ES-I3 (cell line): ENCODE data around the gene FGGY.
"Not testable (repeated sequence)": the region's sequence is repeated elsewhere in the genome, so short reads cannot be mapped to it uniquely, and the experiment has no call there.

ENCODE experiments used
- H3K36me3 ChIP-seq: 2 replicates; pipeline ENCODE4 v1.6.1; 2013; ENCODE audit warnings: mild to moderate bottlenecking, low read length, control low read depth, moderate library complexity; ENCODE audit not compliant: insufficient read depth
- H3K4me1 ChIP-seq: 2 replicates; pipeline ENCODE4 v1.6.1; 2013; ENCODE audit warnings: mild to moderate bottlenecking, control low read depth, low read length; ENCODE audit not compliant: insufficient read depth
- H3K9ac ChIP-seq: 2 replicates; pipeline ENCODE4 v1.6.1; 2013; ENCODE audit warnings: low read depth, mild to moderate bottlenecking, low read length, moderate library complexity
- H3K9me3 ChIP-seq: 2 replicates; pipeline ENCODE4 v1.6.1; 2013; ENCODE audit warnings: mild to moderate bottlenecking, low read length, moderate library complexity; ENCODE audit not compliant: control insufficient read depth, insufficient read depth

The FGGY gene

GRCh38 chr1:59705466-59706302 is 408.8 kb downstream of the FGGY start:
- no peaks in the 10 kb centered on the region for H3K4me1 ChIP-seq
- H3K36me3 ChIP-seq = no peaks in the 10 kb centered on the region; the same call in 1 of the 2 replicates
- H3K9me3 ChIP-seq = no peaks in the 10 kb centered on the region
- H3K9ac ChIP-seq = no peak overlapping the region

DNA sequence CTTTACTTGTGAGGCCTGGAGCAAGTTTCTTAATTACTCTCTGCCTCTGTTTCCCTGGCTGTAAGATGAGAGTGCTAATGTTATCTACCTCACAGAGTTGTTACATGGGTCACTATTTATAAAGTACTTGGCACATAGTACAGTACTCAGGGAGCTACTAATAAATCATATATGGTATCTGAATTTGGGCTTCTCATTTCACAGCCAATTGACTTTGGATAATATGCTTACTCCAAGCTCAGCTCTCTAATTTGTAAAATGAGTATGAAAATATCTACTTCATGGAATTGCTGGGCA is 409.4 kb downstream of the FGGY start:
- Histone ChIP-seq H3K9ac (no peak overlapping the region), H3K36me3 (no peaks in the 10 kb centered on the region; the same call in 1 of the 2 replicates), H3K4me1 (no peaks in the 10 kb centered on the region), H3K9me3 (no peaks in the 10 kb centered on the region)

DNA sequence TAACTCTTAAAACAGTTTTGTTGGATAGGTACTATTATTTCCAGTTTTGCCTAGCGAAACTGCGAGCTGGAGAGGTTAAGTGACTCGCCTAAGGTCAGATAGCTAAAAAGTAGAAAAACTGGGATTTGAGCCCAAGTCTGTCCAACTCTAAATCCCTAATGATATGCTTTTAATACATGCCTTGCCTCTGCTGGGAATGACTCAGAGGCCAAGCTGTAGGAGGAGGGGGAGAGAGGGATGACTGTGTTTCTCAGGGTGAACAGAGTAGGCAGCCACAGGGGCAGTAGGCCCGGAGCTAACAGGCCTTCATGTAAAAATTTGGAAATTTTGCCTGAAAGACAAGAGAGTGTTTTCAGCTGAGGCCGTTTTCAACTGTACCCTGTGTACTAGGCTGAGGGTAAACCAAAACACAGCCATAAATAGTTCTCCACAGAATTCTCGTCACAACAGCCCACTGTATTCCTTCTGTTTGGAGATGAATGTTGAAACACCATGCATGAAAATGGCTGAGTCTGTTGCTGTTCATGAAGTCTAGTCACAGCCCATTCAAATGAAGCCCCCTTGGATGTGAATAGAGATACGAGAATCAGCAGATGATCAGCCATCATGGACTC is 410.4 kb downstream of the FGGY start:
- H3K4me1 ChIP-seq = no peaks in the 10 kb centered on the region
- H3K9me3 ChIP-seq = no peaks in the 10 kb centered on the region
- no peaks in the 10 kb centered on the region for H3K36me3 ChIP-seq
- no peak overlapping the region for H3K9ac ChIP-seq

DNA sequence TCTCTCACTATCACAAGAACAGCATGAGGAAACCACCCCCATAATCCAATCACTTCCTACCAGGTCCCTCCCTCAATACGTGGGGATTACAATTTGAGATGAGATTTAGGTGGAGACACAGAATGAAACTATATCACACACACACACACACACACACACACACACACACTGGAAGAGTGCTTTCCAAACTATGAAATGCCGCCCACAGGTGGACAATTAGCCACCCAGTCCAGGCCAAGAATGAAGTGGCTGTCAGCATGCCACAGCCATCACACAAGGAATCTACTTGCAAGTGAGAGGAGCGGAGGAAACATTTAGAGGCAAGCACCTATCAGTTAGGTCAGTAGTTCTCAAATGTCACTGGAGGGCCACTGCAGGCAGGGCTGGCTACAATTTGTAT is 412.4 kb downstream of the FGGY start:
- H3K36me3 ChIP-seq = no peaks in the 10 kb centered on the region

DNA sequence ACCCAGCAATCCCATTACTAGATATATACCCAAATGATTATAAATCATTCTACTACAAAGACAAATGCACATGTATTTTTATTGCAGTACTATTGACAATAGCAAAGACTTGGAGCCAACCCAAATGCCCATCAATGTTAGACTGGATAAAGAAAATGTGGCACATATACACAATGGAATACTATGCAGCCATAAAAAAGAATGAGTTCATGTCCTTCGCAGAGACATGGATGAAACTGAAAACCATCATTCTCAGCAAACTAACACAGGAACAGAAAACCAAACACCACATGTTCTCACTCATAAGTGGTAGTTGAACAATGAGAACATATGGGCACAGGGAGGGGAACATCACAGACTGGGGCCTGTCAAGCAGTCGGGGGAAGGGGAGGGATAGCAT is 414.0 kb downstream of the FGGY start:
- not testable (repeated sequence) for H3K9ac ChIP-seq, H3K4me1 ChIP-seq, H3K36me3 ChIP-seq, H3K9me3 ChIP-seq

More for the DNA sequence above, 412.4 kb downstream of the FGGY start:
- Histone ChIP-seq H3K9ac (no peak overlapping the region), H3K9me3 (no peaks in the 10 kb centered on the region; the same call in 1 of the 2 replicates), H3K4me1 (no peaks in the 10 kb centered on the region)

DNA sequence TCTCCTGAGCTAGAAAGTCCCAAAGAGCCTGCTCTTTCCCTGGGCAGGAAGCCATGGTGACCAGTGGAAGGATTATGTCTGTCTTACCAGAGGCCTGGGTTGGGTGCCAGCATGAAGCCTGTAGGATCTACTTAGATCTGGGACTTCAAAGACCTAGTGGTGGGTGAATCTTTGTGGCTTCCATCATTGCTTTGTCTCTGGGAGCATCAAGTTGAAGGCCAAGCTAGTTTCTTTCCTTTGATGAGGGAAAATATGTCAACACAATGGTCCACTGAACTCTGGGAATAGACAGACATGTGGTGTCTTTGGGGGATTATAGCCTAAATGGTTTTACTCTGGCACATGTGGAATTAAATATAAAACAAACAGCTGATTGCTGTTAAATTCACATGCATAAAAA is 417.3 kb downstream of the FGGY start:
- Histone ChIP-seq H3K36me3 (no peaks in the 10 kb centered on the region), H3K9ac (no peak overlapping the region), H3K9me3 (no peaks in the 10 kb centered on the region; the same call in 1 of the 2 replicates), H3K4me1 (no peaks in the 10 kb centered on the region)

DNA sequence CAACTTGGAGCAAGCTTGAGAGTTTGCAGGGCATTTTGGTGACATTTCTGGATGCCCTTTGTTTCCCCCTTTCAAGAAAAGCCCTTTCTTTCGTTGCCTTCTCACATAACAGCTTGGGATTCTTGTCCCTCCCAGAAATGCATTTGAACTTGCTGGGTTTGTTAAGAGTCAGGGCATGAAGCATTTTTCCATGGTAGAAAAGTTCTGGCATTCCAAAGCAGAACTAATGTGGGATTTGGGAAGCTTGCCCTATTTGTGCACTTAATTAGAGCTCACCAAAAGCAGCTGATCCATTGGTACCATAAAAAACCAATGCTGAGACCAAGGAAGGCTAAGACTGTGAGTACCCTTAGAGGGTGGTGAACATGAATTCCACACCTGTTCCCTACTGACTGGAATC is 418.1 kb downstream of the FGGY start:
- no peak overlapping the region for H3K9ac ChIP-seq
- peaks cover 3% of the 10 kb centered on the region; the same call in 1 of the 2 replicates for H3K4me1 ChIP-seq
- no peaks in the 10 kb centered on the region for H3K36me3 ChIP-seq
- no peaks in the 10 kb centered on the region; the same call in 1 of the 2 replicates for H3K9me3 ChIP-seq

DNA sequence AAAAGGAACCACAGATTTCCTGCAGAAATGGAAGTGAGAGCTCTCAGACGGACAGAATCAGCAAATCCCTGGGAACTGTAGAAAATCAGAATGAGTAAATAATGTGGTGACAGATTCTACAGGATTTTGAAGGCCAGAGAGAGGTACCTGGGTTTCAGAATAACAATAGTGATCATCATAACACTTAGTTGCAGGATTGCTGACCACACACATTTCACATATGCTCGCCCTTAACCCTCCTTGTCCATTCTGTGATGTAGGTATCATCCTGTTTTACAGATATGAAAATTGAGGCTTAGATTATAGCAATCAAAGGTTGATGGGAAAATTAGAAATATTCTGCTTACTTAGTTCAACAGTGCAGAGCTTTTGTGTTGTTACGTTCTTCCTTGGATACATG is 419.9 kb downstream of the FGGY start:
- no peaks in the 10 kb centered on the region; the same call in 1 of the 2 replicates for H3K9me3 ChIP-seq
- H3K36me3 ChIP-seq = no peaks in the 10 kb centered on the region
- H3K9ac ChIP-seq = no peak overlapping the region
- peaks cover 5% of the 10 kb centered on the region; the same call in 1 of the 2 replicates for H3K4me1 ChIP-seq

DNA sequence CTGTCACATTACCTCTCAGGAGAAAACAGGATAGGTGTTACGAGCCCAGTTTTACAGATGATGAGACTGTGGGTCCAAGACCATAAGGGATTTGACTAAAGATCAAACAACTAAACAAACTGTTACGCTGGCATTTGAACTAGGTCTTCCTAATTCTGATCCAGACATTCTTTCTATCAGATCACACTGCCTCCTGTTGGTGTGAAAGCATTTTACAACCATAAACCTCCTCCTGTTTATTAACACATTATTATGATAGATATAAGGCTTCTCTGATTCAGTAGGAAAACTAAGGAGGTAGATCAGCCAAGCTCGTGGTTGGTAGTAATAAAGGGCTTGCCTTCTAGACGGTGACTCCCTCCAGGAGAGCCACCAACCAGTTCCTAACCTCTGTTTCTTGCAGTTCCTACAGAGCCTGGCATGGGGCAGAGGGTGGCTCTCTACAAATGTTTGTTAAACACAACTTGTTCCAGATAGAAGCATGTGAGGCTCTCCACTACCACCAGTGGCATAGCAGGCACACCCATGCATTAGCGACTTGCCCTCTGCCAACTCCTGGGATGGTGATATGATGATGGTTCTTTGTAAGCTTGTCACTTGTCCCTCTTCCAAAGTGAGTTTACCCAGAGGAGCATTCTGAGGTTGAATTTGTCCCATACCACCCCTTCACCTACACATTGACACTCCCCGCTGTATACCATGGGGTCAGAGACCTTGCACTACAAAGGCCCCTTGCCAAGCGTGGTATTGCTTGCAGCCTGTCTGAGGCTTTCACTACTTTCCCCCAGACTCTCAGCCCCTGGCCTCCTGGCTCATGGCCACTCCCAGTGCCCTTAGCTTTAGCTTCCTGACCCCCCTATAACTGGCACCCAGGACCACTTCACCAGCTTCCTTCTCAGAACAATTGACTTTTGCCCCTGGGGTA is 421.4 kb downstream of the FGGY start:
- no peak overlapping the region for H3K9ac ChIP-seq
- no peaks in the 10 kb centered on the region for H3K36me3 ChIP-seq
- H3K4me1 ChIP-seq = peaks cover 5% of the 10 kb centered on the region; the same call in 1 of the 2 replicates
- H3K9me3 ChIP-seq = peaks cover 3% of the 10 kb centered on the region; the same call in 1 of the 2 replicates

DNA sequence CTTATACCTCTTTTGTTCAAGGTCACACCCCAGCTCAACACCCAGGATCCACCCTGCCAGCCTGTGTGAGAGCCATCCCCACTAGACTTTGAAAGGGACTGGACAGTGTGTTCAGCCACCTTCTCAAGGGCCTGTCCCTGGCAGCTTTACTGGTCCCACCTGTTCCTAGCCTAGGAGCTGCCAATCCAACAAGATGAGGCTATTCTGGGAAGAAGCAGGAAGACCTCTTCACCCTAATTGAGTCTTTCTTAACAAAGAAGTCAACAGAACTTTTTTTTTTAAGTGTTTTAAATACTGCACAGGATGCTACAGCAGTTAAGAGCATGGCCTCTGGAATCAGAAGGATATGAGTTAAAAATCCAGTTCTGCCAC is 422.1 kb downstream of the FGGY start:
- Histone ChIP-seq H3K9me3 (peaks cover 5% of the 10 kb centered on the region; the same call in 1 of the 2 replicates), H3K4me1 (peaks cover 5% of the 10 kb centered on the region; the same call in 1 of the 2 replicates), H3K36me3 (no peaks in the 10 kb centered on the region), H3K9ac (no peak overlapping the region)

DNA sequence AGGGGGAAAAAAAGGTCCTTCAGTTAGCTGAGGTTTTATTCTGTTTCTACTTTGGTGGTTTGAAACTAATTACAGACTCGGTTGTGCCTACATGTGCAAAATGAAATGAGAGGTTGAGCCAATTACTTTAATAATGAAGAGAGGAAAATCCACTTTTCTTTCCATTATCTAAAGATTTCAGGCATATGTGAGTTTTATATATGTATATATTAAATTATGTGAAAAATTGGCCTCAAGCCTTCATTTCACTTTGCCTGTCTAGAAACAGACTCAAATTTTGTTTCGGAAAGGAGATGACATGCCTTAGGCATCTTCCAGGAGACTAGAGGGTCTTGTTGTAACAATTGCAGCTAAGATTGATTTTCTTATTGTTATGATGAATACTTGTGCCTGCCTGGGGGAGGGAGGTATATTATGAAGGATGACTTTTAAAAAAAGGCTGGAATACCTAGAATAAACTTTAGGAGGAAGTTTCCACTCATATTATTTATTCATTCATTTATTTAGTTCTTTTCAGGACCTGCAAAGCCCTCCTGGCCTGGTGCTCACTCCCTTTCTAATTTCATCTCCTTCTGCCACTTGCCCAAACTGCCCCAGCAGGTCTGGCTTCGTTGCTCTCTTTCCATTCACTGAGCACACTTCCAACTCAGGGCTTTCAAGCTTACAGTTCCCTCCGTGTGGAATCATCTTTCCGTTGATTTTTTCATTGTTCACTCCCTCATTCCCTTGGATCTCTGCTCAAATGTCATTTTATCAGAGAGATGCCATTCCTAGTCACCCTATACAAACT is 423.6 kb downstream of the FGGY start:
- Histone ChIP-seq H3K9ac (no peak overlapping the region), H3K9me3 (peaks cover 5% of the 10 kb centered on the region; the same call in 1 of the 2 replicates), H3K4me1 (peaks cover 5% of the 10 kb centered on the region; the same call in 1 of the 2 replicates), H3K36me3 (no peaks in the 10 kb centered on the region)

GRCh38 chr1:59730302-59730701 is 433.4 kb downstream of the FGGY start:
- Histone ChIP-seq H3K9me3 (peaks cover 1% of the 10 kb centered on the region; the same call in 1 of the 2 replicates), H3K9ac (no peak overlapping the region), H3K36me3 (no peaks in the 10 kb centered on the region), H3K4me1 (peaks cover 15% of the 10 kb centered on the region; the same call in 1 of the 2 replicates)

GRCh38 chr1:59730759-59731478 is 434.0 kb downstream of the FGGY start:
- H3K9ac ChIP-seq = no peak overlapping the region
- no peaks in the 10 kb centered on the region for H3K36me3 ChIP-seq
- H3K9me3 ChIP-seq = peaks cover 7% of the 10 kb centered on the region

More at GRCh38 chr1:59730759-59731478, 434.0 kb downstream of the FGGY start:
- peaks cover 15% of the 10 kb centered on the region; the same call in 1 of the 2 replicates for H3K4me1 ChIP-seq
